Erythroblast (primary cell): ENCODE results near the gene SCN8A.

Experiments used
- GATA1 ChIP-seq: IDR thresholded peaks from 2 replicates; pipeline ENCODE4 v1.6.1; 2011; ENCODE audit warnings: low read depth, mild to moderate bottlenecking, control low read depth, low read length, moderate library complexity
- POLR2A ChIP-seq: IDR thresholded peaks from 2 replicates; pipeline ENCODE4 v1.6.1; 2011; ENCODE audit warnings: mild to moderate bottlenecking, low read length

DNA sequence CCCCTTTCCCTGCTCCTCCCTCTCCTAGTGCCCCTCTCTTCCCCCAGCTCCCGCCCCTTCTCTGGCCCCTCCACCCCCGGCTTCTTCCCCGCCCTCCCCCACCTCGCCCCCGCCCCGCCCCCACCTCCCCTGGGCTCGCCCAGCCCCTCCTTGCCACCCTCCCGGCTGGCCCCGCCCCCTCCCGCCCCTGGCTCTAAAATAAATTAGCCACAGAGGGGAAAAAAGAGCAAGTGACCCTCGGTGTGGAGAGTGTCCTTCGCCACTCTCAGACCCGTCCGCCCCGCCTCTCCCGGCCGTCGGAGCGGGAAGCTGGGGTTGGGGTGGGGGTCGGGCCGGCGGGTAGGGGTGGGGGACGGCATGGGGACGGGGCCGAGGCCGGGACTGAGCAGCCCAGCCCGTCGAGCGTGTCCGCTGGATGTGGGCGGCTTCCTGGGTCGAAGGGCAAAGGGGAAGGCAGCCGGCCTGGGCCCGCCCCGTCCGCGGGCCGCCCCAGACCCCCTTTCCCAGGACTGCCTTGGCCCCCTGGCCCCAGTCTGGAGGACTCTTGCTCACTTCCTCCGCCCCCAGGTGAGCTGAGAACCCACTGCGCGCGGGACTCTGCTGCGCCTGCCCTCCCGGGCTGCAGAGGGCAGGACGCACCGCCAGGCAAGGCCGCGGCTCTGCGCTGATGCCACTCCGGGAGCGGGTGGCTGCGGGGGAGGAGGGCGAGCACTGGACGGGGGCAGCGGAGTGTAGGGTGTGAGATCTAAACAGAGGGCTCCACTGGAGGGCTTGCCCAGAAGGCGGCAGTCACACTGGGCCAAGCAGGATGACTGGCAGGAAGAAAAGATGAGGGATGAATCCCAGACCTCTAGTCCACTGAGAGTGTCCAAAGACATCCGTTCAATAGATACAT lies 258.1 kb downstream of the SCN8A start:
- TF ChIP-seq POLR2A = no peak
- TF ChIP-seq GATA1 = no peak
